GM21515 (cell line): ENCODE measurements around the gene WDR45.
"Not testable (repeated sequence)": the region's sequence is repeated elsewhere in the genome, so short reads cannot be mapped to it uniquely, and the experiment has no call there.

Source experiments
- ATAC-seq: cut with Tn5 transposase; IDR thresholded peaks from one replicate; pipeline ENCODE4 v1.9.1; 2021; ENCODE audit not compliant: unreplicated experiment

Gene WDR45

GRCh38 chrX:49079489-49080428 is at the start of gene WDR45:
Gene WDR45, minus strand, starts transcription at chrX:49079887. Its CDS starts 1,792 bp downstream, at chrX:49078095.
- peak; percentile 80 for ATAC-seq

- ATAC-seq = no peak
These were observed 49.7 kb upstream of the WDR45 start for GRCh38 chrX:49129427-49129826.

- ATAC-seq = not testable (repeated sequence)
These were observed 48.1 kb upstream of the WDR45 start for GRCh38 chrX:49127742-49128258.

GRCh38 chrX:49122499-49122898 is 42.8 kb upstream of the WDR45 start:
- no peak for ATAC-seq

GRCh38 chrX:49120091-49120490 is 40.4 kb upstream of the WDR45 start:
- no peak for ATAC-seq

- no peak for ATAC-seq
These were observed 37.9 kb upstream of the WDR45 start for GRCh38 chrX:49117581-49117980.

GRCh38 chrX:49116716-49117115 is 37.0 kb upstream of the WDR45 start:
- ATAC-seq = no peak

- no peak for ATAC-seq
These were observed 36.4 kb upstream of the WDR45 start for GRCh38 chrX:49116076-49116475.

GRCh38 chrX:49111791-49112190 is 32.1 kb upstream of the WDR45 start:
- ATAC-seq = no peak

- ATAC-seq = no peak
These were observed 30.7 kb upstream of the WDR45 start for GRCh38 chrX:49110417-49110816.

GRCh38 chrX:49108641-49109040 is 29.0 kb upstream of the WDR45 start:
- ATAC-seq = no peak

GRCh38 chrX:49106930-49107329 is 27.2 kb upstream of the WDR45 start:
- ATAC-seq = no peak

GRCh38 chrX:49106296-49106695 is 26.6 kb upstream of the WDR45 start:
- ATAC-seq = no peak

GRCh38 chrX:49103637-49104036 is 23.9 kb upstream of the WDR45 start:
- no peak for ATAC-seq

- ATAC-seq = no peak
These were observed 22.5 kb upstream of the WDR45 start for GRCh38 chrX:49102190-49102589.

GRCh38 chrX:49101629-49101984 is 21.9 kb upstream of the WDR45 start:
- peak; percentile 8 for ATAC-seq

GRCh38 chrX:49100704-49101628 is 21.3 kb upstream of the WDR45 start:
- peak; percentile 88 for ATAC-seq

GRCh38 chrX:49096419-49096818 is 16.7 kb upstream of the WDR45 start:
- no peak for ATAC-seq

GRCh38 chrX:49089553-49089952 is 9.9 kb upstream of the WDR45 start:
- no peak for ATAC-seq

GRCh38 chrX:49082271-49082871 is 2.7 kb upstream of the WDR45 start:
- ATAC-seq = no peak

- ATAC-seq = no peak
These were observed 1.7 kb downstream of the WDR45 start for GRCh38 chrX:49077941-49078340.
